Hematopoietic multipotent progenitor cell treated with erythropoietin and hydrocortisone succinate and interleukin-3 and kit ligand, for 4 days (in vitro differentiated cells): ENCODE data around the gene PTPRK.

ENCODE experiments used
- DNase-seq: peaks from one replicate; pipeline ENCODE4 v3.0.0-alpha.2; 2015

The PTPRK gene

DNA sequence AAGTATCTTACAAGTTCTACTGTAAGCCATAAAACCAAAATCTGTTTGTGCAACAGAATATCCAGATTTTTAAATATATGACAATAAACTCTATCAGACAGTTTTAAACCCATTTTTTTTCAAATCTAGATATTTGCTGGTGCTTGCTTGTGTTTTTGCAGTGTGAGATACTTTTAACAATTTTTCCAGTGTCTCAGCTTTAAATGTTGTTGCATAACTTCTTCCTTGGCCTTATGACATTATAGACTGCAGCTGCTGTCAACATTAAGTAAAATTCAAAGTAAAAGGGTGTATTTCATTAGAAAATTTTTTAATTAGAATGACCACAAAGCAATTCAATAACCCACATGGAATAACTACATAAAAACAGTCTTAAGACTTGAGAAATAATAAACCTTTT lies 139.5 kb downstream of the PTPRK start:
- DNase-seq = no peak

DNA sequence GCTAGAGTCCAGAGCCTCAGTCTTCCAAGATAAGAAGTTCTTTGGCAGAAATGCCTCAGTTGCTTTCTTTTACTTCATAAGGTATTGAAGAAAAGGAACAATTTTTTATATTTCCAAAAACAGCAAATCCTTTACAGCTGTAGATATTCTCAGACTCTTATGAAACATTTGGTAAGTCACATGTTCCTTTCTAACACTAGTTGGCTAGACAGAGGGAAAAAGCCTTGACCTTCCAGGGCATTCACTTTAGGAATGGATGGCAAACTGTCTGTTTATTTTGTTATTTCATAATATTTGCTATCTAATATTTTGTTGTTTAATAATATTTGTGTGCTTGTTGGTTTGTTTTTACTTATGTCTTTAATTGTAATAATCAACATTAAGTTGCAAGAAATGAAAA lies 140.8 kb downstream of the PTPRK start:
- no peak for DNase-seq

DNA sequence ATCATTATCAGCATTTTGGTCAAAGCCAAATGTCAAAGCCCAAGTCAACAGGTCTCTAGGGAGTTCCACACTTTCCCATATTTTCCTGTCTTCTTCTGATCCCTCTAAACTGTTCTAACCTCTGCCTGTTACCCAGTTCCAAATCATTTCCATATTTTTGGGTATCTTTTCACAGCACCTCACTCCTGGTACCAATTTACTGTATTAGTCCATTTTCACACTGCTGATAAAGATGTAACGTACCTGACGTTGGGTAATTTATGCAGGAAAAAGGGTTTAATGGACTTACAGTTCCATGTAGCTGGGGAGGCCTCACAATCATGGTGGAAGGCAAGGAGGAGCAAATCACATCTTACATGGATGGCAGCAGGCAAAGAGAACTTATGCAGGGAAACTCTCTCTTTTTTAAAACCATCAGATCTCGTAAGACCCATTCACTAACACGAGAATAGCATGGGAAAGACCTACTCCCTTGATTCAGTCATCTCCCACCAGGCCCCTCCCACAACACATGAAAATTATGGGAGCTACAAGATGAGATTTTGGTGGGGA lies 143.4 kb downstream of the PTPRK start:
- no peak for DNase-seq

DNA sequence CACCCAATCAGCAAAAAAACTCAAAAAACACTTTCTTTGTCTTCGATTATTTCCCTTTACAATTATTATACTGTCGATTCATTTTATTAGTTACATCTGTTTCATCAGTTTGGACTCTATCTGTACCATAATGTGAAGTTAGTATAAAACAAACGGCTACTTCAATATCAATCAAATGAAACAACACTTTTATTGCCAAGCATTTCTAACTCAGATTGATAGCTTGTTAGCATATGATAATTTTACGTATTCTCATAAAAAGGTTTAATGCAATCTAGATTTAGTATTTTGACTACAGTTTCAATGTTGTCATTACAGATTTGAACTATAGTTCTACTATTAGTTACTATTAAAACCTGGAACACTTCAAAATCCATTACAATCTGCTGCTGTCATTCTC lies 149.3 kb downstream of the PTPRK start:
- no peak for DNase-seq

DNA sequence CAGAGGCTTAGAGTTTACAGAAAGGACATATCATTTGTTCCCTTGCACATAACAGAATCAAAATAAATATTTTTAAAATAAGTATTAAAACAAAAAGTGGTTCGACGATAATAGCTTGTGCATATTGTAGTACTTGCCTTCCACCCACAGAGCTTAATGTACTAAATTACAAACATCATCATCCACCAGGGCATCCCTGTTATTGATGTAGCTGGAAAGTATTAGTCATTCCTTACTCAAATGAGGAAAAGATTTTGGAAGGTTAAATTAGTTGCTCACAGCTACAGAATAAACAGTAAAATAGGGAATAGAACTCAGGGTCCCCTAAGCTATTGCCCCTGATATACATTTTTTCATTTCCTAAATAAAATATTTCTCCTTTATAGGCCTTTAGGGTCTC lies 150.3 kb downstream of the PTPRK start:
- no peak for DNase-seq

DNA sequence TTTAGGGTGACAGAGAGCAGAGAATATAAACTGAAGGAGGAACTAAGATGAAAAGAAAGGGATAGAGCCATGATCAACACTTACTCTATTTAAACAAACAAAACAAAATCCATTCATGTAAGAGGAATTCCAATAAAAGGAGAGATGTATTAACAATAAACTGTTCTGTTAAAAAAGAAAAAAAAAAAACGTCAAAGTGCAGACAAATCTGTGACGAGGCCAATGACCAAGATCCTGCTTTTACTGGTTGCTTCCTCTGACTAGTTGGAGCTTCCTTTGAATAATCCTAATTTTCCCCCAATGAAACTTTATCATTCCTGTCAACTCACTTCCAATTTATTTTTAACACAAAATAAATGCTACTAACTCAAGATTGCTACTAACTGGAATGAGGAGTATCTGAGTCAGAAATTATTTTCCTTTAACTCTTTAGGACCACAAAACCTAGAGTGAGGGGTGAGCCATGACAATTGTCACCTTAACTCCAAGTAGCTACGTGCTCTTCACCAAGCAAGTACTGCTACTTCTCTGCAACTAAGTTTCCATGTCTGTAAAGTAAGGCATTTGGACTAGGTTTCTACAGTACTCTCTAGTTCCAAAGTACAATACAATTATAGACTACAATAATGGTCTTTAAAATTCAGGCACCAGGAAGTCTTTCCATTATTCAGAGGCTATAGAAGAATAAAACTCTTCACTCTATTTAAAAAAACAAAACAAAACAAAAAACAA lies 152.0 kb downstream of the PTPRK start:
- no peak for DNase-seq

DNA sequence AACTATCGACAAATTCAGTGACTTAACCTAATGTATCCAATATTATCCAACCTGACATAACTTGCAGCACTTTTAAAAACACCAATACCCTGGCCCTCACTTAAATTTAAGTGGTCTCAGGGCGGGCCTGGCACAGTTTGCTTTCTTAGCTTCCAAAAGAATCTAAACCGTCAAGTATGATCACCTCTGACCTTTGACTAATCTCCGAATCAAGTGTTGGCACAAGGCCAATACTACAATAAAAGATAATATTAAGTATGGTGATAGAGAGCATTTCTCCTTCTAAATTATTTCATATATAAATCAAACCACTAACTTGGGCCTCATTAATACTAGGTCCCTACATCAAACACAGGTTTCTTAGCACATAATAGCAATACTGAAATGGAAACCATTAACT lies 153.0 kb downstream of the PTPRK start:
- no peak for DNase-seq

DNA sequence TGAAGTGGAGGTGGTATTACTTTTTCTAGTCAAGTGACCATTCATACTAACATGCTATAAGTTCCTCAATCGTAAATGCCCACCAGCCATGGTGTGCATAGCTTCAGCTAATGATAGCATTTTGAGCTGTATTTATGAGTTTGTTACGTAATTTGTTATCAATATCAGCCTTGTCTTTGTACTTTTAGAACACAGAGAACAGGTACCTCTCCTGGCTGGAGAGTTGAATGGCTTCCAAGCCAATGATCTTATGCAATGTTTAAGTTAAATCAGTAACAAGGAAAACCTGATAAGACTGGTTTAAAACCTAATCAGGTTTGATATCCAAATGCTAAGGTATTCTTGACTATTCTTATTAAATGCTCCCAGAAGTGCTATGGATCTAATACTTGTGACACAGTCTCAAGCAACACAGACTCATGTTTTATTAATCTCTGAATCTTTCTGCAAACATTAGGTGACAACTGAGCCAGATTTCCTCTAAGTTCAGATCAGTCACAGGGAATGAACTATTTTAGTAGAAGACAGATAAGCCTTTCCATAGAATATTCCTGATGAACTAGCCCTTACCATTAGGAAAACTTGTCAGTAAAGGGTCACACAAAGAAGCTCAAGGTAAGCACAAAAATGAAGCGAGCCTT lies 154.8 kb downstream of the PTPRK start:
- no peak for DNase-seq

DNA sequence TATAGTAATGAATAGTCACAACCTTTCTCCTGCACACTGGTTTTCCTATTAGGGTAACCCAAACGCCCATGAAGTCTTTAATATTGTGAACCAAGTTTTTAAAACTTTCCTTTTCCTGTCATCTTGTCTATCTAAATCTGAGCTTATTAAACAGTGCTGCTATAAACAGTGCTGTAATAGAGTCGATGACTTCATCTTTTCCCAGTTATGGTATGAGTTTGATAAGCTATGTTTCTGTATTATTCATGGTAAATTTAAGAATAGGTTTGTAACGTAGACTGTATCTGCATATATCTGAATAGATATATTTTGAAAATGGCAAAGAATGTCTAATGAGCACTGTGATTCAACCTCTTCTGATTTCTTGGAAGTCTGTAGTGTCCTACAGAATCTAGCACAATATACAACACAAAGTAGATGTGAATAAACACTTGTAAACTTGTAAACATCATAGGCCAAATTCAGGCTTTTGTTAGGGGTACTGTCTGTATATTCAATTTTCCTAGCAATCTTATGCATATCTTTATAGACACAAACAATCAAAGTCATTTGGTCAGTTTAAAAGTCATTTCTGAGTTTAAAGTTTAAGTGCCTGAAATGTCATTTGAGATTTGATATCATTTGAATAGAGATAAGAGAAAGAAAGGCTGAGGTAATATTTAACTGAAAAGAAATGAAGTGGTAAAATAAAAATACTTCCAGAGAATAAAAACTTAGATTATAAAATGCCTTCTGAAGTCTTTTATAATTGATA lies 155.5 kb downstream of the PTPRK start:
- no peak for DNase-seq

DNA sequence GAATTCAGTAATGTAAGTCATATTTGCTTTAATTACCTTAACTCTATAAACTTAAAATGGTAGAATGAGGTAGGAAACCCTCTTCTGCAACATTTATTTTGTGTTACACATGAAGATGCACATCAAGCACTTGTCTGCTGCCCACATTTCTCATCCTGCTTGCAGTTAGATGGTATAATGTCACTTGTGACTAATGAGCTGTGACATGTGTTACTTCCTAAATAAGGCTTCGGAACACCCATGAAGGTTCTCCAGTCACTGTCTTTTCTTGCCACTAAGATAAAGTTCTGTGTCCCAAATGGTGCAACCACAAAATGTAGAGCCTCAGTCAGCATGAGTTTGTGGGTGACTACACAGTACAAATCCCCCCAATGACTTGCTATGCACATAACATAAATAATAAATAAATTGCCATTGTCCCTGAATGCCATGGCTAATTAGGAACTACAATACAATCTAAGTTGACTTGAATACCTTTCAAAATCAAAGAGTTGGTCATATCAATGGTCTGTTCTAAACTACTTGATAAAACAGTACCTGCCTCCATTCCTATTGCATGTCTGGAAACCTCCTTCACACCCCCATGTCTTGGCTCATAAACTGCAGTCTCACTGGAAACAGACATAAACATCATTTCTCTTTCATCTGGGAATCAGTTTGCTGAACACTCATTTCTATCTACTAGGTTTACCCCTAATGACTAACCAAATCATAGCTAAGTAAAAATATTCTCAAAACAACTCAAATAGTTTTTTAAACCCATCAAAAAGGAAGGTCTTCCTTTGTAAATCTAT lies 157.2 kb downstream of the PTPRK start:
- no peak for DNase-seq

DNA sequence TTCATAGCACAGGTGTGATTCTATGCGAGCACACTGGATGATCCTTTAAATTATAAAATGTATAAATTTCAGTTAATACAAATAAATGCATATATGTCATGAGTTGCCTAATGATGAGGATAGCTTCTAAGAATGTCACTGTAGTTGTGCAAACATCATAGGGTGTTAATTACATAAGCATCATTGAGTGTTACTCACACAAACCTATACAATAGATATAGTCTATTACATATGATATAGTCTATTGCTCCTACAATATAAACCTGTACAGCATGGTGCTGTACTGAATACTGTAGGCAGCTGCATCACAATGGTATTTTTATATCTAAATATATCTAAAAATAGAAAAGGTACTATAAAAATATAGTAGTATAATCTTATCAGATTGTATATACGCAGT lies 159.0 kb downstream of the PTPRK start:
- no peak for DNase-seq

DNA sequence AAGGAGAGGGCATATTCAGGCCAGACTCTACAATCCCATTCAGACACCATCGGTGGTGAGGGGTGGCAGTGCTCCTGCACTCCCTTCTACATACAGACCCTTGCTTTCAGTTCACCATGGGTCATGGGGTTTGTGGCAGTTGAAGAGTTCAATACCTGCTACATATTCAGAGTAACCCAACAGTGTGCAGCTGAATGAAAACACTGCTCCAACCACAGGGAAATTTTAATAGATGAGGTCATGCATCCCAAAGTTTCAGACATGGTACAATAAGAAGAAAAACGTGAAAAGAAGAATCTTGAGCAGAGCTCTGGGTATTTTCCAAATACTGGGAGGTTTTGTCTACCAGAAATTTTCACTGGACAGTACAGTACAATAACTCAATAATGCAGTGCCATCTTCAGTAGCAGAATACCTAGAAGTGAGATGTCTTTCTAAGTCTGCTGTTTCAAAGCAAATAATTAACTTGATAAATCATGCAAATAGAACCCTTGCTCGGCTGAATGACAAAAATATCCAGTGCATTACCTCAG lies 162.1 kb downstream of the PTPRK start:
- no peak for DNase-seq

DNA sequence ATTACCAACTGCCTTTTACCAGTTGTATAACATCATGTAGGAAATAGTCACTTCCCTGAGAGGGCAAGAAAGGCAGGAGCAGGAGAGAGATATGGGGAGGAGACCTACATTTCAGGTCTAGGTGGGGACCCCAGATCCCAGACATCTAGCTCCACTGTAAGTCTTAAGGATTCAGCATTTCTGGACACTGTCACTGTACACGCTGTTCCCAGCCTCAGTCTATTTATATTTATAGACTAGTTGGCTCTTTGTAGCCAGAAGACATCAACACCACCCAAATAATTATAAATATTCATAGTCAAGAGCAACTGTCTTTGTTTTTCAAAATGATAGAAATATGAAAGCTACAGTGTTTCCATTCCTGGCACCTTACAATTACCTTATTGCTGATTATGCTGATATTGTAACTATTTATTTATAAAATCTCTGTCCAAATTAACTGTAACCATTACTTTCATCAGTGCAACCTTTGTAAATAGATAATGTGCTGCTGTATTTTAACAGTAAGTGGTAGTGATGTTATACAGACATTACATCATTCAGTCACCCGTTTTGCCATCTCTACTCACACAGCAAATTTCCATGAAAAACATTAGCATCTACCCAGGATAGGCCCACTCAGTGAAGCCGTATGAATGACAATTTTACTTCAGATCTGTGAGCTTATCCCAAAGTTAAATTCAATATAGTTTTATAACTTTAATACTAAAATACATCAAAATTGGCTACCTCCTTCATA lies 162.8 kb downstream of the PTPRK start:
- DNase-seq = no peak

DNA sequence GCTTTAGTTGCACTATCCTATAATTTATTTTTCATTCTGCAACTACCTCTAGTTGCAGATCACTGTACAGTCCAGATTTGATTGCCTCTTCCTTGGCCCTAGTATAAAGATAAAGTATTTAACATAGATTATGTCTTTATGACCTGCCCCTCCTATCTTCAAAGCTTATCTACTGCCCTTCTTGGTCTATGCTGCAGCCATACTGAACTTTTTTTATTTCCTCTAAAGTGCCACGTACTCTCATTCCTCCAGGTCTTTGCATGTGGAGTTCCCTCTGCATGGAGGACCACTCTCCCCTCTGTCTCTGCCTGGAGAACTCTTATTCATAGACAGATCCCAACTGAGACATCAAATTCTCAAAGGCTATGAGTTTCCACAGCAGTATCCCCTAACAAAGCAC lies 168.0 kb downstream of the PTPRK start:
- no peak for DNase-seq

DNA sequence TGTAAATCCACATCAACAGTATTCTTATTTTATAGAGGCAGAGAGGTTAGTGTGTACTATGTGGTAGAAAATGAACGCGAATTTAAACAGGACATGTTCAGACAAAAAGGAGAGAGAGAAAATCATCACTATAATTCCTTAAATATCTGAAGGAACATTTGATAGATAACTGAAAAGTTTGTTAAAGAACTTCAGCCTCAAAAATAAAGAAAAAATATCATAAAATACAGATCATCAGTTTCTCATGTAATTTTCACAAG lies 169.2 kb downstream of the PTPRK start:
- DNase-seq = no peak

DNA sequence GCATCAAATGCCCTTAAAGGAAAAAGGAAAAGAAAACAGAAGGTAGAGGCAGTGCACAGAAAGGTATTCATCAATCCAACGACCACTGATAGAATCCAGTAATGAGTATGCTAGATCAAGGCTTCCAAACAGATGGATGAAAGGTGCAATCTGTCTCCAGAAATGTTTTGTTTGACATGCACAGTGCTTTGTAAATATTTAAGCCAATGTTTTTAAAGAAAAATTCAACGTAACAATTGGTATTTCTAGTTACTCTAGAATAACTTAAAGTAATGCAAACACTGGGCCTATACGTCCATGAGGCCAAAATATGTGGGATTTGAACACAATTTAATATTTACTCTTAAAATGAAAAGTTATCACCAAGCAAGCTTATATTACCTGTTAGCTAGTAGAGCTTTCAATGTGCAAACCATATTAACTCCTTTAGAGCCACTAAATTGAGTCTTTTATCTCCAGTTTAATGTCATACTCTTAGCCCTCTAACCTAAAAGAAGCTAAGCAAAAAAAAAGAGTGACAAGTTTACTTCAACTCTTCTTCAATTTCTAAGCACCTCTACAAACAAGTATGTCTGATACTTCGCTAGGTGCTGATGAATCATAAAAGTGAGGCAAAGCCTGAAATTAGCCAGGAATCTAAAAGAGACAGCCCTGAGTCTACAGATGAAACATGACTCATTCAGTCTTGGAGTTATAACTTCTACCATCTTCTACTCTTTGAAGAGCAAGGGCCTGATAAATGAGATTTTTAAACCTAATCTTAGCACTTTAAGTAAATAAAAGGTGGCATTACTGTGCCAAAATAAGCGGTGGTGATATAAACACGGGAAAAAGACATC lies 169.8 kb downstream of the PTPRK start:
- no peak for DNase-seq

DNA sequence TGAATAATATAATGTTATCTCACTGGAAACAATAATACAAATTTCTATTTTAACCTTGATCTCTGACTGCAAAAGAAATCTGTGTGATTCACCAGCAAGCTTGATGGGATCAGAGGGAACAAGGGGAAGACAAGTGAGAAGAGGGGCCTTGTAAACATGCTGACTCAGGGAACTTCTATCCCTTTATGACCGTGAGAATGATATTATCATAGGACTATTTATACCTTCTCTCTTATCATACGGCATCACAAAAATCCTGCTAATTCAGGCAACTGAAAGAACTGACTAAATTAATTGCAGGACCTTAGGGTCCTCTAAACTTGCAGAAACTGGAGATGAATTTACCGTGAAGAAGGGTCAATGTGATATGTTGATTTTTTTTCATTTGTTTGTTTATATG lies 173.3 kb downstream of the PTPRK start:
- DNase-seq = no peak

DNA sequence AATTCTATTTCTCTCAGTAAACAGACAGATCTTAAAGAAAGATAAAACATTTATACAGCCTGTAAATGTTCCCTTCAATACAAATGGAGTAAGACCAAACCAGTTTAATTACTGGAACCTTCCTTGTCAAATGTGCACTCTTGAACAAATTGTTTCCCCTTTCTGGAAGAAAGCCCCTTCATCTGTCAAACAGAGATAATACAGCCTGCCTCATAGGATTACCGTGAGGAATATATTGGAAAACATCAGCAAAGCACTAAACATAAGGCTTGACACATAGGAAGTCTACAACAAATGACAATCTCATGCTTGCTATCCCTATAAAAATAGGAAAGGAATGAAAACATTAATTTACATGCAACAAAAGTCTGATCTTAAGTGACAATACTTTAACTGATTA lies 173.8 kb downstream of the PTPRK start:
- DNase-seq = no peak

DNA sequence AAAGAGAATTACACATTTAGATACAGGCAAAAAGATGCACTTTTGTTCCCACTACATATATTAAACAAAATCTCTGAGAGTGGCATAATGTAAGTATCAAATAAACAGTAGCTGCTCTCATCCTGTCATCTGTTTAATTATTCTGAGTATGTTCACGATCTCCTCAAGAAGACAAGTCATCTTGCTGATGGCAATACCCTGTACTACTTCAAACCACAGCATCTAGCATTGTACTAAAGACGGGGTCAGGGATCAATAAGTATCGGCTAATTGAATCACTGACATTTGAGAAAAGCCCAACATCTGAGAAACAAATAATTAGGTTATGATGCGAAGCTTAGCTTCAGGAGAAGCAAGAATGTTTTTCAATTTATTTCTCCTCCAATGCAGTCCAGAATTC lies 175.1 kb downstream of the PTPRK start:
- DNase-seq = no peak

DNA sequence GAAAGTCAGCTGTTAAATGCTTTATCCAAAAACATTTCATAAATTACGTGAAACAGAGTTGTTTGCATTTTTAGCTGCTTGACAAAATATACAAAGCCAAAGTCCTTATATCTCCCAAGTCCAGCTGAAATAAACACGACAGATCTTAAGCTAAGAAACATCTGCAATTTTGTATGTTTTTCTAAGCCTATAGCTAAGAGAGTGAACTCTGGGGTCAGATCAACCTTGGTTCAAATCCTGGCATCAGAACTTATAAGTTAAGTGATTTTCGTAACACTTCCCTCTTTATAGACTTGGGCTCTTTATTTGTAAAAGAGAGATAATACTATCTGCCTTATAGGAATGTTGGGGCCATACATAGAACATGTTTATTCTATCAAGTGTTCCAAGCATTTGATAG lies 176.7 kb downstream of the PTPRK start:
- no peak for DNase-seq
